GM19467 (cell line): ENCODE data around the gene GNAZ.

Experiments used
- ATAC-seq: cut with Tn5 transposase; IDR thresholded peaks from one replicate; pipeline ENCODE4 v1.9.1; 2021; ENCODE audit warnings: mild to moderate bottlenecking, moderate library complexity; ENCODE audit not compliant: unreplicated experiment

Gene GNAZ

GRCh38 chr22:23075525-23076216, 5.4 kb downstream of the GNAZ start:
- no peak for ATAC-seq

GRCh38 chr22:23076896-23077572, 6.7 kb downstream of the GNAZ start:
- no peak for ATAC-seq

DNA sequence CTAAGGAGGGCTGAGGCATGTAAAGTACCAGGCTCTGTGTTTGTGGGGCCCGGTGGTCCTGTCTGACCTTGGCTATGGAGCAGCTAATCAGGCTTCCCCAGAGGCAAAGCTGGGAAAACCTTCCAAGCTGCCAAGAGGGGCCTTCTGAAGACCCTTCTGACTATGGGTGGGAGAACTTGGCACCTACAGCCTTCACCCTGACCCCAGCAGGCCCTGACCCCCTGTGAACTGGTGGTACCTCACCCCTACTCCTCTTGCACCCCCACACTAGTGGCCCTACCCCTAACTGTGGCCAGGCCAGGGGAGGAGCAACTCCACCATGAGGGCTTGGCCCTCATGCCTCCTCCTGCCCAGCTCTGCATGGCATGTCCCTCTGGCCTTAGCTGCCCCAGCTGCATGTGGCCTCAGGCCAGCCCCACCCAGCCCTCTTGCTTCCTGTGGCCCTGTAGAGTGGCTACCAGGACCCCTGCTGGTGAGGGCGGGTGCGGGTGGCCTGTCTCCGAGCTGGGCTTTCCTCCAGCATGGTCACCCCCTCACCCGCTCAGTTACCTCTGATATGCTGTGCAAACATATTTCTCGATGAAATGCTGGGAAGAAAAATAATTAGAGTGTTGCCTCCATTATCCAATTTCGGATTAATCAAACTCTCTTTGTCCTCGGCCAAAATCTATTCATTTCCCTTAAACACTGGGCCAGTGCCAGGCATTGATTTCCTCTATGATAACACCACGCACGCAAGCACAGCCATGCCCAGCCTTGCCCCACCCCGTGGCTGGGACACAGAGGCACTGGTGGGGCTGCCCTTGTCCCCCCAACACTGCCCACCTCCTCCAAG, 7.5 kb downstream of the GNAZ start:
- no peak for ATAC-seq

DNA sequence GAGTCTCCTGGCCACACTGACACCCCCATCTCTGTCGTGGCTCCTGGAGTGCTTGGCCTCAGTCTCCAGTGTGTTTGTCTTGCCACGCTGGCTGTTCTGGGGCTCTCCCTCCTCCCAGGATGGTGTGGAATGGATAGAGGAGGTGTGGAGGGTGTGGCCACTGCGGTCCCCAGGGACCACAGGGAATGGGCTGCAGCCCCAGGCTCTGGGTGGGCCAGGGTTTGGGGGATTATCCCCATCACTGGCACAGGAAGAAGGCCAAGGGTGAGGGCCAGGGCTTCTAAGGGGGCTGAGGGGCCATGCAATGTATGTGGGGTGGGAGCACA, 8.1 kb downstream of the GNAZ start:
- no peak for ATAC-seq

DNA sequence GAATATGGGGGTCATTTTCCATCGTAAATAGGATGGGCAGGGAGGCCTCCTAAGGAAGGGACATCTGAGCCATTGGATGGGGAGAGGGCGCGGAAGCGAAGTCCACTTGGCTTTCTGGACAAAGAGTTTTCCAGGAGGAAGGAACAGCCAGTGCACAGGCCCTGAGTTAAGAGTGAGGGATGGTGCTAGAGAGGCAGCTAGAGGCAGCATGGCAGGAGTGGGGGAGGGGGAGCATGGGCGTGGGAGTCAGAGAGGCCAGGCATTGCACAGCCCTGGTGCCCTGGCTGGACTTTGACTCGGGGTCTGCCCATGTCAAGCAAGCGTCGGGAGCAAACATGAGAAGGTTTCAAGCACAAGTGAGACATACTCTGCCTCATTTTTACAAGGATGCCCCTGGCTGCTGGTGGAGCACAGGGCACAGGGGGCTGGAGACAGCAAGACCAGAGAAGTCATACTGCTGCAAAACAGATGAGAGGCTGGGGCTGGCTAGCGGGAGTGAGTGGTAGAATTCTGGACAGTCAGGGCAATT, 9.0 kb downstream of the GNAZ start:
- ATAC-seq = no peak

DNA sequence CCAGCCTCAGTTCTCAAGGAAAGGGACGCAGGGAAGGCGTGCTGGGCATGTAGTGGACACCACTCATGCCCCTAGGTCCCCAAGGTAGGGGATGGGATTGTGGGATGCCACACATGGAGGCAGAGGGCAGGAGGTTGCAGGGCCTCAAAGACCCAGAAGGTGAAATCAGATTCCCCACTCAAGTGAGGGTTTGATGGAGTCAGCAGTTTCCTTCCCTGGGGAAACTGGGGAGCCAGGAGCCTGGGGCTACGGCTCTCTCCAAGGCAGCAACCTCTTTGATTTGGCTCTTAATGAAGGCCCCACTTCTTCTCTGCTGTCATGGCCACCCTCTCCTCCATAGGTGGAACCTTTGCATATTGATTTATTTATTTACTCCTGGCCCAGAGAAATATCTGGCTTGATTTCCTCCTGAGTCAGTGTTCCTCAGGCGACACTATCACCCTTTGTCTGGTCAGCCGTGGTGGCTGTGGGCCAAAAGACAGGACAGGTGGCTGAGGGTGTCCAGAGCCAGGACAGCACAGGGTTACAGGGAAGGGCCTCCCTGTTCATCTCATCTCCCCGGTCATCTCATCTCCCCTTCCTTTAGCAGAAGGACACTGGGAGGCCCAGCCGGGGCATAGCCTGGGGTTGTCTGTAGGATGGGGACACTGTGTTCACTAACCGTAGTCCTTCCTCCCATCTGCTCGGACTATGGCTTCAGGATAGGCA, 9.6 kb downstream of the GNAZ start:
- no peak for ATAC-seq

GRCh38 chr22:23080613-23081290, 10.4 kb downstream of the GNAZ start:
- ATAC-seq = no peak

GRCh38 chr22:23082534-23083314, 12.4 kb downstream of the GNAZ start:
- ATAC-seq = no peak

DNA sequence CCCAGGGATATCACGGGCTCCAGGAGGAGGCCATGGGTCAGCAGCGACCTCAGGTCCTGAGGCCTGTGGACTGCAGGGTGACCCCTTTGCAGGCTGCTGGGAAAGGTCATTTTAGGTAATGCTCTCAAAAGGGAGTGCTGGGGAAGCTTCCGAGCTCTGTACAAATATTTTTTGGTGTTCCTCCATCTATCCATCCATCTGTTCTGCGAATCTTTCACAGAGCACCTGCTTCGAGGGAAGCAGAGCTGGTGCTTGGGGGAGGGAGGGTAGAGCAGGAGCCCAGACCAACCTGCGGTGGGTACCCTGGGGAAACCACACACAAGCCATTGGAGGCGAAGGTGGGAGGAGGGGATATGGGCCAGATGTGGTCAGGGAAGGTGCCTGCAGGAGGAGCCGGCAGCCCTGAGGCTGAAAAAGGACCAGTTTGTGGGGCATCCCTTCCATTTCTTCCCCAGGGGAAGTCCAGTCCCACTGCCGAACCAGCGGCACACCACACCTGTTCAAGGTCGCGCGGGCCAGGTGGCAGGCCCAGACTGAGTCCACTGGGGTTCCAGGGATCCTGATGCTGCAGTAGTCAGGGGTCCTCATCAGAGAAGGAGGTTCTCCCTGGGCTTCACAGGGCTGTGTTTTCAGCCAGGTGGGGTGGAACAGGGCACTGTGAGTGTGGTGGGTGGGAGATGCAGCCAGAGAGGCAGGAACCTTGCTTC, 13.1 kb downstream of the GNAZ start:
- ATAC-seq = no peak

GRCh38 chr22:23084453-23085350, 14.4 kb downstream of the GNAZ start:
- no peak for ATAC-seq

DNA sequence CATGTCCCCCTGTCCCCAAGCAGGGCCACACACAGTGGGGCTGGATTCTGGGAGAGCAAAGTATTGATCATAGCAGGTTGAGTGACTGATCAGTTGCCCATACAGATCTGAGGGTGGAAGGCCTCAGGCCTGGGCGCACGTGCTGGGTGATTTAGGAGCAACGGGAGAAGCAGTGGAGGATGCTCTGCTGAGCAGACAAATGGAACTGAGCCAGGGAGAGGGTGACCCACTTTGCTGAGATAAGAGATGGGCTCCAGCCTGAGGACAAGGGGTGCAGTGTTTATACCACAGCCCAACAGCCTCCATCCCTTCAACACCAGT, 15.0 kb downstream of the GNAZ start:
- no peak for ATAC-seq

DNA sequence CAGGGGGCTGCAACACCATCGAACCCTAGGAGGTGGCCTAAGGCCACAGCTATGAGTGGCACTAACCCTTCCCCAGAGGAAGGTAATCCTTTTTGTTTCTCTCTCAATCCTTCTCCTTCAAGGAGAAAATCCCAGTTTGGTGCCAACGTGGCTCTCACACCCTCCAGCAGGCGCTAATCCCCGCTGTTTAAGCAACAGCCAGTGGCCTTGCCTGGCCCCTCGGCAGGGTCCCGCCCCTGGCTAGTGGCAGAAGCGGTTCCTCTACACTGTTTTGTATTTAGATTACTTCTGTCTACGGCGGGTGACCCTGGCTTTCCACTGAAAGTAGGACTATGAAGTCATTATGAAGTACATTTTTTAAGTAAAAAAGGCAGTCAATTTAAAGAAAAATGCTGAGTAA, 15.5 kb downstream of the GNAZ start:
- no peak for ATAC-seq

- no peak for ATAC-seq
These were observed 15.9 kb downstream of the GNAZ start for GRCh38 chr22:23086263-23086662.

GRCh38 chr22:23086787-23087186, 16.5 kb downstream of the GNAZ start:
- ATAC-seq = no peak

DNA sequence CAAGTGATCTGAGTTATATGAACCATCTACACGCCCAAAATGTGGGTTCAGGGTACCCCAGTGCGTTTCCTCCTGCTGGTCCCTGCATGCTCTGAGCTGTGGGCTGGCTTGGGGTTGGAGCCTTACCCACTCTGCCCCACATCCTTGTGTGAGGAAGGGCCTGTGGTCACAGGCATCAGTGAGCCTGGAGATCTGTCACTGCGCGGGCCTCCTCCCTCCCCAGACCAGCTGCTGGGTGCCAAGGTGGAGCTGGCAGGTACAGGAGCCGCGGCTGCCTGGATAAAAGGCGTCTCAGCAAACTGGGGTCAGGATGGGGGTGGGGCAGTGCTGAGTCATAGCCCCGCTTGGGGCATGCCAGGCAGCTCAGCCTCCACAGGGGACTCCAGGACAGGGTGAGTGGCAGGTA, 17.9 kb downstream of the GNAZ start:
- ATAC-seq = no peak

- ATAC-seq = no peak
These were observed 18.7 kb downstream of the GNAZ start for GRCh38 chr22:23089010-23089409.

DNA sequence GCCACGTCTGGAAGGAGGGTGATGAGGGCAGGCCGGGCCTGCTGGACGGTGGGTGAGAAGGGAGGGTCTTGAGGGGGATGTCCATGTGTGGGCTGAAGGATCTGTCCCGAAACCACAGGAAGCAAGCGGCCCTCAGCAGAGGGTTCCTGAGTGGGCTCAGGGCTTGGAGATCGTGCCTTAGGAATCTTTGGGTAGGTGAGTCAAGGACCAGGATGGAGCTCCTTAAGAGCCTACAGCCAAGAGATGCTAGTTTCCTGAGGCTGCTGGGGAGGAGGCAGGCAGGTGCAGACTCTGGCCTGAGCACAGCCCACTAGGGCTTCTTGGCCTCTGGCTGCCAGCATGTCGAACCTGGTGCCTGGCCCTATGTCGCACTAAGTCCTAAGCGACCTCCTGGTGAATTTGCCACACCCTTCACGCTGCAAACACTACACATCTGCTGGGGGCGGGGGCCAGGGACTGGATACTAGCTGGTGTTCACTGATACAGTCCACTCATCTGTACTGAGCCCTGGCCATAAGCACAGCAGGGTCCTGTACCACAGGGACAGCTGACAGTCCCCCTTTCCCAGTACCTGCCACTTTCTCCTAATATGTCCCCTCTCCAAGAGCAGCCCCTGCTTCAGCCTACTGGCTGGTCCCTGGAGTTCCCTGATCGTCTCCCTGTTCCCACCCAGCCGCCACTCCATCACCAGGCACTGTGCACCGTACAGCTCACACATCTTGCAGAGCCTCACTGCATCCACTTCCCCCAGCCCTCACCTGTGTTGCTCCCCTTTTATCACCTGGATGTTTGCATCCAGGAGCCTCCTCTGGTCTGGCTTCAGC, 19.5 kb downstream of the GNAZ start:
- no peak for ATAC-seq

- no peak for ATAC-seq
These were observed 20.1 kb downstream of the GNAZ start for GRCh38 chr22:23090457-23090835.
